T-helper 1 cell (primary cell): ENCODE measurements around the gene TRIM40.
"Not testable (repeated sequence)": the region's sequence is repeated elsewhere in the genome, so short reads cannot be mapped to it uniquely, and the experiment has no call there.

Experiments used
- DNase-seq, 5 donors: peaks; one replicate each; pipeline ENCODE4 v3.0.0-alpha.2; 2012 to 2020

Gene TRIM40

DNA sequence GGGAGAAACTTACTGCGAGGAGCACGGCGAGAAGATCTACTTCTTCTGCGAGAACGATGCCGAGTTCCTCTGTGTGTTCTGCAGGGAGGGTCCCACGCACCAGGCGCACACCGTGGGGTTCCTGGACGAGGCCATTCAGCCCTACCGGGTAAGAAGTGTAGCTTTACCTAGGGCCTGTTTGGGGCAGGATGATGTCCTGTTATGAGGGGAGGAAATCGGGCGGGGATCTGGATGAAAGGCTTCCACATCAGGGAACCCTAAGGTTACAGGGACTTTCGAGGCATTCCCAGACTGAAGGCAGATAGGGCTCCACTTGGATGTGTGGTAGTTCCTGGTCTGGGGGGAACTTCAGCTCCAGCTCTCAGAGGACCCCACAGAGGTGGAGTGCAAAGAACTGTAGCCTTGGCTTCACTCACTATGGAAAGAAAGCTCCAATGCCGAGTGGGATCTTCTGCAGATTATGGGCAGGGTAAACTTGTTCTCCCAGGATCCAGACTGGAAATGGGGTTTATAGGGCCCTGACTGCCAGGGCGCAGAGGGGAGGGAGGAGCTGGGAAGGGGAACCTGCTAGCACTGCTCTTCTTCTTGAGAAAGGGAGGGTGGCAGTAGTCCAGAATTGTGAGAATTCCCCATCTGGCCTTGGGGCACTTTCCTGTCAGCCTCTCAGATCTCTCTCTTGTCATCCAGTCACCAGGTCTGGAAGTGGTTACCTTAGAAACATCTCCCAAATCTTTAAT lies 28.1 kb downstream of the TRIM40 start:
- no peak for DNase-seq

DNA sequence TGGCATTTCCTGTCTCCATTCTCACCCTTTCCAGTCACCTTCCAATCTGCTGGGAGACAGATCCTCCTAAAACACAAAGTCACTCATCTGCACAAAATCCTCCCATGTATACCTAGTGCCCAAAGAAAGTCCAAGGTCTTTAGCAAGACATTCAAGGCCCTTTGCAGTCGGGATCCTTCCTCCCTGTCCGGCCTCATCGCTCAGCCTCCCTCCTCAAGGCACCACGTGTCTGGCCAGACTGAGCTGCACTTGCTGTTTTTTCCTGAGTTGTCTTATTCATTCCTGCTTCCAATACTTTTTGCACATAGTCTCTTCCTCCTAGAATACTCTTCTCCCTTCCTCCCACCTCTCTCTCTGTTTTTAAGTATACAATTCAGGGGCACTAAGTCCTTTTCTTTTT lies 28.8 kb downstream of the TRIM40 start:
- no peak for DNase-seq

DNA sequence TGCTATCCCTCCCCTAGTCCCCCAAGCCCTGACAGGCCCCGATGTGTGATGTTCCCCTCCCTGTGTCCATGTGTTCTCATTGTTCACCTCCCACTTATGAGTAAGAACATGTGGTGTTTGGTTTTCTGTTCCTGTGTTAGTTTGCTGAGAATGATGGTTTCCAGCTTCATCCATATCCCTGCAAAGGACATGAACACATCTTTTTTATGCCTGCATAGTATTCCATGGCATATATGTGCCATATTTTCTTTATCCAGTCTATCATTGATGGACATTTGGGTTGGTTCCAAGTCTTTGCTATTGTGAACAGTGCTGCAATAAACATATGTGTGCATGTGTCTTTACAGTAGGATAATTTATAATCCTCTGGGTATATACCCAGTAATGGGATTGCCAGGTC lies 29.3 kb downstream of the TRIM40 start:
- not testable (repeated sequence) for DNase-seq

DNA sequence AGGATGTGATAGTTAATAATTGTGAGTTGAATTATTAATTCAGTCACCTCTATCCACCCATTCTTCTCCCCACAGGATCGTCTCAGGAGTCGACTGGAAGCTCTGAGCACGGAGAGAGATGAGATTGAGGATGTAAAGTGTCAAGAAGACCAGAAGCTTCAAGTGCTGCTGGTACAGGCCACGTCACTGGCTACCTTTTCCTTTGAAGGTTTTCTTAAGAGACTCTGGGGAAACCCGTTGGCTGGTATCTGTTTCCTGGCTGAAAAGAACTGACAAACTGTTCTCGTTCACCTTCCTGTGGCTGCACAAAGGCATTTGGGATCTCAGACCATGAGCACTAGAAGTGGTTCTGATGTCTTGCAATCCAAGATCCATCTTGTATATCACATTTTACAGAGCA lies 31.2 kb downstream of the TRIM40 start:
- peak in 2 of 5 donors; percentile 10 to 68 for DNase-seq

DNA sequence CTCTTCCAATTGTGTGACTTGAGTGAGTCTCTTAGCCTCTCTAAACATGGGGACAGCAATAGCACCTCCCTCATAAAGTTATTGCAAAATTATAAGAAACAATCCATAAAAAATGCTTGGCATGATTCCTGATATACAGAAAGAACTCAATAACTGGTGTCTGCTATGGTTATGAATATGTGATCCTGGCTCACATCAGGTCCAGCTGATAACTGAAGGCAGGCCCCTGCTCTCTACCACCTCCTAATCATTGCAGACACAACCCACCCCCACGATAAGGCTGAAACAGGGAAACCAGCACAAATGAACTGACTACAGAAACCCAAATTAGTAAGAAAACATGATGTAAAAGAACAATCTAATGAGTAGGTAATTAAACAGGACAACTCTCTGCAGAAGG lies 32.8 kb downstream of the TRIM40 start:
- DNase-seq = no peak

DNA sequence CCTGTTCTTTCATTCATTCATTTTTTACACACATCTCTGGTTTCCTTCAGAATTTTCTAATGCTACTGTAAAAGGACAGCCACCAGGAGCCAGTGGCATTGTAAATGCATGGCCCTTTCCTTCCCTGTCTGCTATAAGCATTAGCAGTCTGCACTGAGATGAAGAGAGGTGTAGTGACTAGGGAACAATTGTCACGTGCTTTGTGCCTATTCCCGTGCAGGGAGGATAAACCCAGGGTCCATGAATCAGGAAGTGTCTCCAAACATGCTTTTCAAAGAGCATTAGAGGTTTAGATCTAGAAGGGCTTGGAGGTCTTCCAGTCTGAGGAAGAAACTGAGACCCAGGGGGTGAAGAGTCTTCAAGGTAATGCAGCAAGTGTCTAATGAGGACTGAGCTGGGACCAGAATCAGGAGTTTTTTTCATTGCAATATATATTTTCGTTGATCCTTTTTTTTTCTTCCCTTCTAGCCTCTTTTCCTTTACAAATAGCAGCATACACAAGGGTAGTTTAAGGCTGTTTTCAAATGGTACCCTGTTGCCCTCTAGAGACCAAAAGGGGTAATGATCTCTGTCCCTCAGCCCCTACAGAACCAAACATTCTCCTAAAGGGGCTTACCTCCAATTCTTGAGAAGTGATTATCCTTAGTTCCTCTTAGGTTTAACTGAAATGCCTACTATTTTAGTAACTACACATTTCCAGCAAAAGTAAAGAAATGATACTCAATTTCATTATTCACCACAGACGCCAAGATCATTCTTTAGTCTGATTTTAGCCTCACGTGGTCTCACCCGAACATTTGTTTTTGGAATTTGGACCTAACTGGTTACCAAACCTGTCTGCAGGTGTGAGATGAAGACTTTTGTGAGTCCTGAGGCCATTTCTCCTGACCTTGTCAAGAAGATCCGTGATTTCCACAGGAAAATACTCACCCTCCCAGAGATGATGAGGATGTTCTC lies 34.0 kb downstream of the TRIM40 start:
- DNase-seq = peak in 1 of 5 donors; percentile 59

DNA sequence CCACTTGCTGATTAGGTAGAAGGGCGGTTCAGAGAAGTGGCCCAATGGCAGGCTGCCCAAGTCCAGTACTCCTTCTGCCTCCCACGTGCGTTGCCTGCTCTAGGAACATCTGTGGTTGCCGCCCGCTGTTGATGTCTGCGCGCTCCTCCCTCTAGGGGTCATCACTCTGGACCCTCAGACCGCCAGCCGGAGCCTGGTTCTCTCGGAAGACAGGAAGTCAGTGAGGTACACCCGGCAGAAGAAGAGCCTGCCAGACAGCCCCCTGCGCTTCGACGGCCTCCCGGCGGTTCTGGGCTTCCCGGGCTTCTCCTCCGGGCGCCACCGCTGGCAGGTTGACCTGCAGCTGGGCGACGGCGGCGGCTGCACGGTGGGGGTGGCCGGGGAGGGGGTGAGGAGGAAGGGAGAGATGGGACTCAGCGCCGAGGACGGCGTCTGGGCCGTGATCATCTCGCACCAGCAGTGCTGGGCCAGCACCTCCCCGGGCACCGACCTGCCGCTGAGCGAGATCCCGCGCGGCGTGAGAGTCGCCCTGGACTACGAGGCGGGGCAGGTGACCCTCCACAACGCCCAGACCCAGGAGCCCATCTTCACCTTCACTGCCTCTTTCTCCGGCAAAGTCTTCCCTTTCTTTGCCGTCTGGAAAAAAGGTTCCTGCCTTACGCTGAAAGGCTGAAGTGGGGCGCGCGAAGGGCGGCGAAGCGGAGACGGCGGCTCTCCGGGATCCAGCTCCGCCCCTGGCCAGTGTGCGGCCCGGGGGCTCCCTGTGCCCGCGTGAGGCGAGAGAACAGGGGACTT lies 35.9 kb downstream of the TRIM40 start:
- no peak for DNase-seq

DNA sequence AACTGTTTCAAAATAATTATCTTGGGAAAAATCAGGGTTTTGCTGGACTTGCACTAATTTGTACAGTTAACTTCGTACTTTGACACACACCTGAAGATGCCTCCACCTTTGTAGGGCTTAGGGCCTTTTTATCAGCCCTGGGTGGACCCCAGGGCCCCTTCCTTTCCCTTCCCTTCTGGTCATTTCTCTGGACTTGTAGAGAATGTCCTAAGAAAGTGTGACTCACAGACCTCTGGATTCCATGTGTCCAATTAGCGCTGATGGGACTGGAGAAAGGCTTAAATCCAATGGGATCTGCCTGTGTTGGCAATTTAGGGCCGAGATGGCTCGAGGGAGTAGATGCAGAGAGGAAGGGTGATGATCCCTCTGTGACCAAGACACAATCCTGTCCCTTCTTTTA lies 36.7 kb downstream of the TRIM40 start:
- DNase-seq = no peak

DNA sequence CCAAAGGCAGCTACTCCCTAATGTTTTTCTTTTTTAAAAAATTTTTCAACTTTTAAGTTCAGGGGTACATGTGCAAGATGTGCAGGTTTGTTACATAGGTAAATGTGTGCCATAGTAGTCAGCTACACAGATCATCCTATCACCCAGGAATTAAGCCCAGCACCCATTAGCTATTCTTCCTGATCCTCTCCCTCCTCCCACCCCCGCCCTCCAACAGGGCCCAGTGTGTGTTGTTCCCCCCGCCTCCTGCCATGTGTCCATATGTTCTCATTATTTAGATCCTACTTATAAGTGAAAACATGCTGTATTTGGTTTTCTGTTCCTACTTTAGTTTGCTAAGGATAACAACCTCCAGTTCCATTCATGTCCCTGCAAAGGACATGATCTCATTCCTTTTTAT lies 39.8 kb downstream of the TRIM40 start:
- no peak for DNase-seq

DNA sequence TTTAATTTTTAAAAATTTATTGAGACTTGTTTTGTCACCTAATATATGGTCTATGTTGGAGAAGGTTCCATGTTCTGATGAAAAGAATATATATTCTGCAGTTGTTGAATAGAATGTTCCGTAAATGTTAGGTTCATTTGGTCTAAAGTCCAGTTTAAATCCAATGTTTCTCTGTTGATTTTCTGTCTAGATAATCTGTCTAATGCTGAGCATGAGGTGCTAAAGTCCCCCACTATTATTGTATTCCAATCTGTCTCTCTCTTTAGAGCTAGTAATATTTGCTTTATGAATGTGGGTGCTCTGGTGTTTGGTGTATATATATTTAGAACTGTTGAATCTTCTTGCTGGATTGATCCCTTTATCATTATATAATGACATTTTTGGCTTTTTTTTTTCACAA lies 42.9 kb downstream of the TRIM40 start:
- no peak for DNase-seq

DNA sequence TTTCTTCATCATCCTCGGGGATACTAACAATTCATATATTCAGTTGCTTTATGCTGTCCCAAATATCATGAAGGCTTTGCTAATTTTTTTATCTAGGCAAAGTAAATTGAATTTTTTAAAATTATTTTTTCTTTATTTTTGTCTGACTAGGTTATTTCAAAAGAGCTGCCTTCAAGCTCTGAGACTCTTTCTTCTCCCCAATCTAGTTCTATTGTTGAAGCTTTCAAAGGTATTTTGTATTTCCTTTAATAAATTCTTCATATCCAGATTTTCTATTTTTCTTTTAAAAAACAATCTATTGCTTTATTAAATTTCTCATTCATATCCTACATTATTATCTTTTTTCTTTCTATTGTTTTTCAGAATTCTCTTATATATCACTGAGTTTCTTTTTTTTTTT lies 44.2 kb downstream of the TRIM40 start:
- DNase-seq = no peak

DNA sequence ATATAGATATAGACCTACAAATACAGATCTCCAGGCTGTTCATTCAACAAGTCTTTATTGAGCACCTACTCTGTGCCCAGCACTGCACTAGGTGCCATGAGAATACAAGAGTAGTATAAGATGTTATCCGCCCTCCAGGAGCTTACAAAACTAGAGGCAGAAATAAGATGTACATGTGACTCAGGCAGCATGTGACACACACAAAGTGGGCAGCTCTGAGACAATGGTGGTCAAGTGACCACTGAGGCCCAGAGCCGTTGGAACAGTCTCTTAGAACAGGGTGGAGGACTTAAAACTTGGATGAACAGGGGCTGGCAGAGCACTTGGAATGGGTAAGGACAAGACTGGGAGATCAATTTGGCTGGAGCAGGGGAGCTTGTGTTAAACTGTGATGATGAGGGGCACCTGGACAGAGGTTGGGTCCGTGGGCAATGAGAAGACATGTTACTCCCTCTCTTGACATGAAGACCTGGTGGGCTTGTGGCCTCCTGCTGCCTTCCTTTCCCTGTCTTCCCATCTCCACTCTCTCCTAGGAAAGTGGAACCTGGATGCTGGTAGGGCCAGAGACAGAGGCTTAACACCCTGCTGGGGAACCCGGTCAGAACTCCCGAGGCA lies 48.6 kb downstream of the TRIM40 start:
- no peak for DNase-seq

DNA sequence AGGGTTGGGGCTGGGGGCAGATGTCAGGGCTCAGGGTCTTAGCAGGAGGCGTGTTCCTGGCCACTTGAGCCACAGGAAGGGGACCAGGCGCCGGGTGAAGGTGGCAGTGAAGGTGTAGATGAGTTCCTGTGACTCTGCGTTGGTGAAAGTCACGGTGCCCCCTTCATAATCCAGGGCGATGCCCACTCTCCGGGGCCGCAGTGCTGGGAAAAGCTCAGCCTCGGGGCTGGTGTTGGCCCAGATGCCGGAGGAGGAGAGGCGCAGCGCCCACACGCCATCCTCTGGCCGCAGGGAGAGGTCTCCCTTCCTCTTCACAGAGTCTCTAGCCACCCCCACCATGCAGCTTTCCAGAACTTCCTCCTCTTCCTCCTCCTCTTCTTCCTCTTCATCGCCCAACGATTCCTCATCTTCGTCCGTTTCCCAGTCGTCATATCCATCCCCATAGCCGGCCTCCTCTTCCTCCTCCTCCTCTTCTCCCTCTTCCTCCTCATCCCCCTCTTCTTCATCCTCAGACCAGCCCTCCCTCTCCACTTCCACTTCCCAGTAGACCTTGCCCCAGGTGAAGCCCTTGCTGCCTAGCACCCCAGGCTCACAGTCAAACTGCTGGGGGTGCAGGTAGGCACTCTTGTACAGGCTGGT lies 50.0 kb downstream of the TRIM40 start:
- no peak for DNase-seq

DNA sequence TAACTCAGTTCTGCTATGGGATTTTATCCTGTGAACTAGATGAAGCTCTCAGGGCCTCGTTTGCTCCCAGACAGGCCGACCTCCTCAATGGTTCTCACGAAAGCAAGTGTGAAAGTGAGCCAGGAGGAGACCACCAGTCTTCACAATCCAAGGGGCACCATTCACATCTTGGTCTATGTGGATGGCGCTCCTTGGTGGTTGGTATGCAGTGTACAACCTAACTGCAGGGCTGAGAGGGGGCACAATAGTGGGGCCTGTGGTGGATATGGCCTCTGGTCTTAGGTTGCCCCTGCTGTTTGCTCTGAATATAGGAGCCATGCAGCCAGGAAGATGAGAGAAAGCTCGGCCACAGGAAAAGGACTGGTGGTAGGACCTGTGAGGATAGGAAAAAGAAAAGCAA lies 52.6 kb downstream of the TRIM40 start:
- DNase-seq = no peak

DNA sequence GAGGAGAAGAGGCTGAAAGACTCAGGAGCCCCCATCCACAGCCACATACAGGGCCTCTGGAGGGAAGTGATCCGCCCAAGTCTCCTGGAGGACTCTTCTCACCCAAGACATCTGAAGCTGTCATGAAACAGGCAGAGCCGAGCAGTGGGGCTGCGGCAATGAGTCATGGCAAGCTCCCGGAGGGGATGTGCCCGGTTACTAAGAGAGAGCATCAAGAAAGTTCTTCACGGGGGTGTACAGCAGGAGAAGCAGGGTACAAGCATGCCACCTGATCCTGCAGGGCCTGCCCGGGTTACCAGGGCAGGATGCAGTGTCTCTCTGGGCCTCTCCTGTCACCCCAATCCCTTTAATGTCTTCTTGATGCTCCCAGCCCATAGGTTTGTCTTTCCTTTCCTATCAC lies 56.1 kb downstream of the TRIM40 start:
- DNase-seq = no peak

DNA sequence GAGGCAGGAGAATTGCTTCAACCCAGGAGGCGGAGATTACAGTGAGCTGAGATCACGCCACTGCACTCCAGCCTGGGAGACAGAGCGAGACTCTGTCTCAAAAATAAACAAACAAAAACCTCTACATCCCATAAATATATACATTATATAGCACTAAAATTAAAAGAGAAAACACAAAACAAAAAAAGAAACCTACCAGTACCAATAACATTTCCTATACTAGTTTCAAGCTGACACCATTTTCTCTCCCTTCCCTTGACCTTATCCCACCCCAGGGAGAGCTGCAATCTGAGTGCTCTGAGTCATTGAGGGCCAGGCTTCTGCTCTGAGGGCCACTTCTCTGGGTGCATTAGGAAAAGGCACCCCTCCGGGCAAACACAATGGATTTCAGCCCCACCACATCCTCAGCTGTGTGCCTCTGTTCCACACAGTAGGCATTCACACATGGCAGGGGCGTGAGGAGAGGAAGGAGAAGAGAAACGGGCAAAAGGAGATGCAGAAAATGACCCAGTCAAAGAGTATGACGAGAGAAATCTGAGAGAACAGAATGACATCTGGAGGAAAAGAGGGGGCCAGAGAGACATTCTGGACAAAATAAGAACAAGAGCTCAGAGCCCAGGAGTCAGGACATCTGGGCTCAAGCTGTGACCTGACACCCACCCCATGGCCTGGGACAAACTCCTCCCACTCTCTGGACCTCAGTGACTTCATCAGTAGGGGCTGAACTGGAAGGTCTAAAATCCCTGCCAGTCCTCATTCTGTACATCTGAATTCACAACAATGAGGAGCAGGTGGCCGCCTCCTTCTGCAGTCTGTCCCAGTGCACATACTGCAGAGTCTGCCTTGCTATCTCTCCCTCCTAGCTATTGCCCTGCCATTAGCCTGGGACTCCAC lies 59.1 kb downstream of the TRIM40 start:
- no peak for DNase-seq

DNA sequence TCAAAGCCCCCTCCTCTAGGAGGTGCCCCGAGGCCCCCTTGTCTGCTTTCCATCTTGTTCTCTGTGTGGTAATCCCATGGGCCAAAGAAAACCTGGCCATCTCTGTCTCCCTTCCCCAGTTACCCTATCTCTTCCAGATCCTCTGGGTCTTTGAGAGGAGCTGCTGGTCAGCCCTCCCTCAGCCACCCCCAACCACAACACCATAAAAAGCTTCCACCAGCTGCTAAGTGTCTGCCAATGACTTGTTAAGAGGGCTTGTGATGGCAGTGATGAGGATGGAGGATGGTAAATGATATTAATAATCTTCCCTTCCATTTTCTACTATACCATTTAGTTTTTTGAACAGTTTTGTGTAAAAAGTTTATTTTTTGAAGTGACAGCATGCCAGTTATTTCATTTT lies 60.0 kb downstream of the TRIM40 start:
- no peak for DNase-seq

DNA sequence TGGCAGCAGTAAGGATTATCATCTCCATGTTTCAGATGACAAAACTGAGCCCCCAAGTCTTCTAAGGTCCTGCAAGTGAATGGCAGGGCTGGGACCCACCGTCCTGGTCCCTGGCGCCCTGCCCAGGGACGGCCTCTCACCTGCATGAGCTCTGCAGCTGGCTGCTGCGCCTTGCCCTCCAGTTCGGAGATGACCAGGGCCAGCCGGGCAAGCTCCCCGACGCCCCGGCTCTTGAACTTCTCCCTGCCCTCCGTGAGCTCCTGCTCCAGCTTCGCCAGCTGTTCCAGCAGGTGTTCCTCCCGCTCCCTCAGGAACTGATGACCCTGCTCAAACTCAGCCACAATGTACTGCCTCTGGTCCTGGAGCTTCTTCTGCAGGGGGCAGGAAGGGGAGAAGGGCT lies 60.4 kb downstream of the TRIM40 start:
- no peak for DNase-seq
